ENCODE results near the gene BATF2.

The BATF2 gene

DNA sequence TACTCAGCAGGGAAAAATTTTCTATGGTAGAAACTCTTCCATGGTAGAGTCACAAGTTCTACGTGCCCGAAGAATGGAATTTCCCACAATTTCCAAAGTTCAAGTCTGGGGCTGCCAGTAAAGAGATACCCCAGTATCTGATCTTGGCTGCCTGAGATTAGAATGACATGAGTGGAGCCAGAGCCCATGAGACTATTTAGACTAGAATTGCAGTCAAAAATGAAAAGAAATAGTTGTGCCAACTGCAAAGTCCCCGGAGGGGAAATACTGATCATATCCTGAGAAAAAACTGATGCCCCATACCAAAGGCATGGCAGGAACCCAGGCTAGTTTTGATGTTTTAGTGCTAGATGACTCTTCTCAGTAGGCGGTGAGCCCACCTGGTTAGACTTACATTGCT lies 36.1 kb downstream of the BATF2 start:
- no peak for DNase-seq

DNA sequence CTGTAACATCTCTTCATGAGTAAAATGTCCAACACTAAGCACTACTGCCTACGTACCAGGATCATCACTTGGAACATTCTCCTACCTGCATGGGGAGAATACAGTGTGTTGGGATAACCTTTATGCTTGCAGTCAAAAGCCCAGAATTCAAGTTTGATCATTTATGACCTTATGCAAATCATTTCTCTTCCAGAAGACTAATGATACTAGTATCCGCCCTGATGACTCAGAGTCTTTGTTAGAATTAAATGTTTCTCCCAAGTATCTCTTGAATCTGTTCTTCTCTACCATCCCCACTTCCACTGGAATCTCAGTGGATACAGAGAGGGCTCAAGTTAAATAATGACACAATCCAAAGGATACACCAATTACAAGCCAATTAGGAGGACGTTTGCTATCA lies 37.3 kb downstream of the BATF2 start:
- no peak for DNase-seq

DNA sequence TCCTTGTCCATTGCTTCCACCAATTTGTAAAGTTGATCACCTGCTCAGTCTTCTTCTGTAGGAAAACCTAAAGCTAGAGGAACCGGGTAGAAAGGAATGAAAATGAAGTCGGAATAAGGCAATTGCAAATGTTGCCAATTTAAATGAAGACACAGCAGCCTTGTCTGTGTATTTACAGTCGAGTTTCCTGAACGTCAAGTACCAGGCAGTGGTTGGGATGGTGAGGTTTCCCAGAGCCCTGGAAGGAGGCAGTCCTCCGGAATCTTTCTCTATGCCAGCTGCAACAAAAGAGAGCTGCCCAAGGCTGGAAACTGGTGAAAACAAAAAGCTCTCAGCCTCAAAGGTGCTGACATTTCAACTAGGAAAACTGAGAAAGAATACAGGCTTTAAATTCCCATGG lies 42.6 kb downstream of the BATF2 start:
- no peak for DNase-seq

DNA sequence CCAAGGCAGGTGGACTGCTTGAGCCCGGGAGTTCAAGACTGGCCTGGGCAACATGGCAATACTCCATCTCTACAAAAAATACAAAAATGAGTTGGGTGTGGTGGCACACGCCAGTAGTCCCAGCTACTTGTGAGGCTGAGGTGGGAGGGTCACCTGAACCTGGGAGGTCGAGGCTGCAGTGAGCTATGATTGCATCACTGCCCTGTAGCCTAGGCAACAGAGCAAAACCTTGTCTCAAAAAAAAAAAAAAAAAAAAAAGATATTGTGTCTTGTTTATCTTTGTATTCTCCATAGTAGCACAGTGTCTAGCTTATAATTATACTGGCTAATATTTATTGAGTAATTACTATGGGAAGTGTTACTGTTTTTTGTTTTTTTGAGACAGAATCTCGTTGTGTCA lies 45.2 kb downstream of the BATF2 start:
- no peak for DNase-seq

DNA sequence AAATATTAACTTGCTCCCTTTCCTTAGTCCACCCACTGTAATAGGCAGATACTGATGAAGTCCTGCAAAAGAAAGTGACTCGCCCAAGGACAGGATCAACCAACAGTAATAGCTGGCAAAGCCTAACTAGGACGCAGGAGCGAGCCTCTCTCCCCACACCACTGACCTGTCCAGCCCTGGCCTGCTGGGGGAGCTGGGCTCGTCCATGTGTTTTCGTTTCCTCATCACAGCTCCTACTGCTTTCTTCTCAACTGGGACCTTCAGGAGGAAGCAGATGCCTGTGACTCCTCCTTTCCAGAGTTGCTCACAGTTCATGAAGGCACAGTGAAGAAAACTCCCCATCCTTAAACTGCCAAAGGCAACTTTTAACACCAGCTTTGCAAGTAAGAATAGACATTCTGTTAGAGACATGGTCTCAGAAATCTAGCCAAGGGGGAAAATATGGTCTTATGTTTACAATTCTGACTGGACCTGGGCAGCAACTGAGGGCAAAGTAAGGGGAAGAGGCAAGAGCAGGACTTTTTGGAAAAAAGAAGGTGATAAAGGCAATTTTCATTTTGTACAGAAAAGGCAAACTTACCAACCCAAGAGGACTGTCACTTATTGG lies 49.5 kb downstream of the BATF2 start:
- no peak for DNase-seq
